NCI-H774 (cell line): Measurements from ENCODE around the gene MAP2K7.
"Not testable (repeated sequence)": the region's sequence is repeated elsewhere in the genome, so short reads cannot be mapped to it uniquely, and the experiment has no call there.

Experiments
- DNase-seq: peaks from one replicate; lab custom pipeline; 2025; lab: John Stamatoyannopoulos, UW

Gene MAP2K7

DNA sequence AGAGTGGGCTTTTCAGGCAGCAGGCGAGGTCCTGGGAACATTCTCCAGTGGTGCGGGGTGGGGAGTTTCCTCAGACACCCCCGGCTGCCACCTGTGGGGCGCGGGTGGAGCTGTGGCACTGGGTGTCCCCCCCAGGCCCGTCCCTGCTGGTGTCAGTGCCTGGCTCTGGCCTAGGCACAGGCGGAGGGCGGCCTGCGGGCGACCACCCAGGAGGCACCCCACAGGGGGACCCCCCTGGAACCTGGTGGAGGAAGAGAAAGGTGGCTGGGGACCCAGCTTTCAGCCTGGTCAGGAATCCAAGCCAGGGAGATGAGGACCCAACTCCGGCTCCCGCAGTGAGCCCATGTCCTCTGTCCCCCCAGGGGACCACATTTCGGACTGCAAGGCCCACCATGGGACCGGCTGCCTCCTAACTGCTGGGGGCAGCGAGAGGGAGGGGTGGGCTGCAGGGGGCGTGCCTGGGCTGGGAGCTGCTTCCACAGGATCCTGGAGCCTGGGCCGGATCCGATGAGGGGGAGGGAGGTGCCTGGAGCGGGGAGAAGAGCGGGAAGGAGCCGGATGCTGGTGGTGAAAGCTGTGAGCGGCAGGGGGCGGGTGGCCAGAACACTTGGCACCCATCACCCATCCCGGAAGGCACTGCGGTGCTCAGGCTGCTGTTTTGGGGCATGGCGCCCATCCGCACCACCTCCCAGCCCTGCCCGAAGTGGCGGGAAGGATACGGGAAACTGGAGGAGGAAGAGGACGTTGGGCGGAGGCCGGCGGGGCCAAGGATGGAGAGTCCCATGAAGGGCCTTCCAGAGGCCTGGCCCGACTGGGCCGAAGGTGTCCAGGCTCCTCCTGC, 27.8 kb downstream of the MAP2K7 start:
- DNase-seq: no peak

- no peak for DNase-seq
Measured at GRCh38 chr19:7932276-7932929, 28.7 kb downstream of the MAP2K7 start.

DNA sequence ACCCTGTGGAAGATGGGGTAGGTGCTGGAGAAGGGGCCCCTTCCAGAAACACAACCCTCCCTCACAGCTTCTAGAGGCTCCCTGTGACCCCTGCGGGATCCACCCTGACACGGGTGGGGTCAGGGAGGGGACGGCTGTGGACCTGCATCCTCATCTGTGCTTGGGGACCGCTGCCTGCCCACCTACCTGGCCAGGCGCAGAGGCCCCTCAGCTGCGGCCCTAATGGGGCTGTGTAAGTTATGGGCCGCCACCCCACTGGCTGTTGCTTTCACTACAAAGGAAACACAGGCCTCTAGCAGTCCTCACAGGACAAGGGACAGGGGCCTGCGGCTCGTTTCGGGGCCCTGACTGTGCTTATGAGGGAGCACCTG, 29.2 kb downstream of the MAP2K7 start:
- DNase-seq: no peak

DNA sequence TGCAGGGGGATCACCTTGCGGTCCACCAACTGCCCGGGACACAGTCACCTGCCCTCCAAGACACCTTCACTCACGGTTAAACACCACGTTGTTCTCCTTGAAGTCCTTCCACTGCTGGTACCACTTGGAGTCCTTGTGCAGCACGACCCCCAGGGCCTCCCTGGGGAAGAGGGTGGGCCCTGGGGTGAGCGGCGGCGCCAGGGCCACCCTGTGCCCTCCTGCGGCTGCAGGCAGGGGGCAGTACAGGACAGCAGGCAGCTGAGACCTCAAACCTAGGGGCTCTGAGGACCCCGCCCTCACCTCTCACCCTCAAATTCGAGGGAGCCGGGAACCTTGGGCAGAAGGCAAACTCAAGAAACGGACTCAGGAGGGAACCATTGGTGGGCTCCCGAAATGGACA, 29.7 kb downstream of the MAP2K7 start:
- DNase-seq: no peak

DNA sequence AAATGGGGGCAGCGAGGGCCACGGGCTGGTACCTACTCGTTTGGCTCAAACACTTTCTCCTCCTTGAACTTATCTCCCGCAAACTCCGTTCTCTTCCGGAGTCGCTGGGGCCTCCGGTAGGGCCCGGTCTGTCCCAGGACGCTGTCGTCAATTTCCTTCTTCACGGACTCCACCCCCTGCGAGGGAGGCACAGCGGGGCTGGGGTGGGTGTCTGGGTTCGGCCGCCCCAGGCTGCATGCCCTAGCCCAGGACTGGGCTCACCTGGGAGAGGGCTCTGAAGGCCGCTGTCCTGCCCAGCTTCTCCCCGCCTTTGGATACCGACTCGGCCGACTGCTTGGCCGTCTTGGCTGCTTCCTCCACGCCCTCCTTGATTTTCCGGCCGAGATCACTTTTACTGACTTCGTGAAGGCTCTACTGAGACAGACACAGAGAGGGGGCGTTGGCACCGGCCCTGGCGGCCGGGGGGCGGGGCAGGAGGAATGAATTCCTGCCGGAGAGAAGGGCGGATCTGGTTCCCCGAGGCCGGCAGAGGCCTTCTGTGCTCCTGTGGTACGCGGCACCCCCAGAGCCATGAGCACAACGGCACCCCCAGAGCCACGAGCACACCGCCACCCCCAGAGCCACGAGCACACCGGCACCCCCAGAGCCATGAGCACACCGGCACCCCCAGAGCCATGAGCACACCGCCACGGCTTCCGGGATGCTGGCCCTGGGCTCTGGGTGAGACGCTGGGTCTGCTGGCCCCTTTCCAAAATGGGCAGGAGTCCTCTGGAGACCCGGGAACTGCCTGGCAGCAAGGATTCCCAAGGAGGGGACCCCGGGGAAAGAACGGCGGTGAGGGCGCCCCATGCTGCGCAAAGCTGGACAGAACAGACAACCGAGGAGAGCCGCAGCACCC, 30.4 kb downstream of the MAP2K7 start:
- DNase-seq: no peak

DNA sequence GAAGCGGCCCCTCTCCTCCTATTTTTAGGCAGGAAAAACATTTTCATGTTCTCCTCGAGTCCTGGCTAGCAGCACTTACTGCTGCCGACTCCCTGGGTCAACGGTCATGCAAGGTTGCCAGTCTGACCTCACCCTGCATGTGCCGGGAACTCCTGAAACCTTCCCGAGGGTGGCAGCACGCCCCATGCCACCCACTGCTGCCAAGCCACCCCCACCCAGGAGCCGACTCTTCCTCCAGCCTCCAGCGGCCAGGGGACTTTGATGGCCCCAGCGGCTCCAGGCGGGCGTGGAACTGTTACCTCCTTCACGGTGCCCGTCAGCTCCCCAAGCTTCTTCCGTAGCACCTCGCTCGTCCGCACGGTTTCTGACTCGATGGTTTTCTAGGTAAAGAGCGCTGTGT, 31.1 kb downstream of the MAP2K7 start:
- DNase-seq: no peak

GRCh38 chr19:7940841-7941240, 37.2 kb downstream of the MAP2K7 start:
- no peak for DNase-seq

GRCh38 chr19:7941895-7942596, 38.4 kb downstream of the MAP2K7 start:
- DNase-seq: no peak

DNA sequence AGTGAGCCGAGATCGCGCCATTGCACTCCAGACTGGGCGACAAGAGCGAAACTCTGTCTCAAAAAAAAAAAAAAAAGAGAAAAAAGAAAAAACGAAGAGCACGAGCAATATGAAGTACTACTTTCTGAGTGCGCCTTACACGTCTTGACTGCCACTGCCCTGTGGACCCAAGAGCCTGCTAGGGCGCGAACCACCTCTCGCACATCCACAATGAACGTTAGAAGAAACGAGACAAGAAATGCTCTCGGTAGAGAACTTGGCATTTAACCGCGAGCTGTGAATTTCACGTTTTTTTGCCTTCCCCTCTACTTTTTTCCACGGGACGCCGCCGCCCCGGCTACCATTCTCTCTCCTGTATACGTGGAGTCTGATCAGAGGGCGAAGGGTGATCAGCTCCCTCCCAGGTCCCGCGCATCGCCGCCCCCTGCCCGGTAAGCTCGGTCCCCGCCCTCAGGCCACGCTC, 39.3 kb downstream of the MAP2K7 start:
- no peak for DNase-seq

DNA sequence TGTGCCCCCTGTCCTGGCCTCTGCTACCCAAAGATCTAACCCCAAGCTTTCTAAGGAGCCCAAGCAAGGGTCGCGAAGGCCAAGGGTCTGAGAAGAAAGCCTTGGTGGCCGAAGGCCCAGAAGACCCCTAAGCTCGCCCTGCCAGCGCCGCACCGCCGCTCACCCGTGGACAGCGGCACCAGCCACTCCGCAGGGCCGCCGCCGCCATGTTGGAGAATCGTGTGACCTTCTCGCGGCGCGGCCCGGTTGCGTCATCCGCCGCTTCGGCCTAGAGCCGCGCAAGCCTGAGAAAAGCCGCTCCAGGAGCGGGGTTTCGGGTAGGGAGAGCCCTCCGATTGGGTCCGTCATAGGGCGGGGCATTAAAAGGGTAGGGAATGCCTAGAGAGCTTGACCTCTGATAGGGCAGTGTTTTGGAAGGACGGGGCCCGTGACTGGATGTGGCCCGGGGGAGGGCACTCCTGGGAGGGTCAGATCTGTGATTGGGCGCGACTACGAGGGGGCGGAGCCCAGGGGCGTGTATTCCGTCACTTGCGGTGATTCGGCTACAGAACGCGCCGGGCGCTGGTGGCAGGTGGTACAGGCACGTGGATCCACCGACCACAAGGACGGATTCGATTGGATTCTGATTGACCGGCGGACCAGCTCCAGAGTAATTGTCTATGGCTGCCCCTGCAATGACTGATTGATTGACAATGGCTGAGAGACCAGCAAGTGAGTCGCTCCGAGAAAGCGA, 39.9 kb downstream of the MAP2K7 start, which contains the start of gene TIMM44:
TSS of gene TIMM44 (minus strand) at position 223 of the 733 bp plus-strand sequence. CDS start at position 208, 15 bp downstream.
- DNase-seq: peak; percentile 99

DNA sequence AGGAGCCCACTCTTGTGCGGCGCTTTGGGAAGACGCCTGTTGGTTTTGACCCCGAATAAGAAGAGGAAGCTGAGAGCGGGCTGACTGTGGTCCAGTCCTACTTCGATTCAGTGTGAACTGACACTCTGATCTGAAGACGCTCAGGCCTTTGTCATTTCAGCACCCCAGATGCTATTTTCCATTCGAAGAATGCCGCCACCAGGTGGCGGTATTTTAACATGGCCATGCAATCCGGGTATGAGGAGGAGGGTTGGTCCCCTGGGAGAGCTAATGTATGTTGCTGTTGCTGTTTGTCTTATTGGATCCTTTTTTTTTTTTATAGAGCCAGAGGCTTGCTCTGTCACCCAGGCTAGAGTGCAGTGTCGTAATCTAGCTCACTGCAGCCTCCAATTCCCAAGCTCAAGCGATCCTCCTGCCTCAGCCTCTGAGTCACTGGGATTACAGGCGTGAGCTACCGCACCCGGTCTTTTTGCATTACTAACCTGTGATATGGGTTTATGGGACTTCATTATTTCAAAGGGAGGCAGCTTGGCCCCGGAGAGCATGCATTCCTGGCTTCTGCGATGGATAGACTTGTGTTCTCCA, 40.6 kb downstream of the MAP2K7 start:
- peak; percentile 75 for DNase-seq

GRCh38 chr19:7947939-7948338, 44.3 kb downstream of the MAP2K7 start:
- no peak for DNase-seq

GRCh38 chr19:7953060-7953459, 49.4 kb downstream of the MAP2K7 start:
- no peak for DNase-seq

GRCh38 chr19:7953576-7953975, 49.9 kb downstream of the MAP2K7 start:
- DNase-seq: no peak

DNA sequence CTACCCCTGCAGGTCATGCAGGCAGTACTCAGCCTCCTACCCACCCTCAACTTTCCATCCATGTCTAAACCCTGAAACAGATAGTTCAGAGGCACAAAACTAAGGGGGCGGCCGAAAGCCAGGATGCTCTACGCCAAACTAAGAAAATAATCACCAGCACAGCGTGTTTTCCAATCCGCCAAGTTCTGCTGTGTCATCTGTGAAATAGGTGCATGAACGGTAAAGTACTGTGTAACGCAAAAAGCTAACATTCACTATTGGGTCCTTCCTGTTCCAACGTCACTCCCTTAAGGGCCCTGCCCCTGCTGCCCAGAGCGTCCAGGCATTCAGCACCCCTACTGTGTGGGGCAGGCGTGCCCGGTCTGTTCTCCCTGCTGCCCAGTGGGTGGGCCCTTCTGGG, 52.0 kb downstream of the MAP2K7 start:
- DNase-seq: no peak

GRCh38 chr19:7959211-7959610, 55.5 kb downstream of the MAP2K7 start:
- DNase-seq: no peak

DNA sequence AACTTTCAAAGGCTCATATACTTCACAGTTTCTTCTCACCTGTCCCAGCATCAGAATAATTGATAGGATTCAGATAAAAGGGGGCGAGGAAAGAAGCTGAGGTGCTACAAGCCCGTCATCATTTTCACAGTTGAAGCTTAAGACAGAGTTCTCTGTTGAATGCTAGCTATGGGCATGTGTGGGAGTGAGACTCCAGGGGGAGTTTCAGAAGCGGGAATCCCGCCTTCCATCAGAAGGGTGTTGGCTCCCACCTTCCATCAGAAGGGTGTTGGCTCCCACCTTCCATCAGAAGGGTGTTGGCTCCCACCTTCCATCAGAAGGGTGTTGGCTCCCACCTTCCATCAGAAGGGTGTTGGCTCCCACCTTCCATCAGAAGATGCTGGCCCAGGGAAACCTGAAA, 57.4 kb downstream of the MAP2K7 start:
- DNase-seq: not testable (repeated sequence)

- no peak for DNase-seq
Measured at GRCh38 chr19:7961920-7962626, 58.4 kb downstream of the MAP2K7 start.

DNA sequence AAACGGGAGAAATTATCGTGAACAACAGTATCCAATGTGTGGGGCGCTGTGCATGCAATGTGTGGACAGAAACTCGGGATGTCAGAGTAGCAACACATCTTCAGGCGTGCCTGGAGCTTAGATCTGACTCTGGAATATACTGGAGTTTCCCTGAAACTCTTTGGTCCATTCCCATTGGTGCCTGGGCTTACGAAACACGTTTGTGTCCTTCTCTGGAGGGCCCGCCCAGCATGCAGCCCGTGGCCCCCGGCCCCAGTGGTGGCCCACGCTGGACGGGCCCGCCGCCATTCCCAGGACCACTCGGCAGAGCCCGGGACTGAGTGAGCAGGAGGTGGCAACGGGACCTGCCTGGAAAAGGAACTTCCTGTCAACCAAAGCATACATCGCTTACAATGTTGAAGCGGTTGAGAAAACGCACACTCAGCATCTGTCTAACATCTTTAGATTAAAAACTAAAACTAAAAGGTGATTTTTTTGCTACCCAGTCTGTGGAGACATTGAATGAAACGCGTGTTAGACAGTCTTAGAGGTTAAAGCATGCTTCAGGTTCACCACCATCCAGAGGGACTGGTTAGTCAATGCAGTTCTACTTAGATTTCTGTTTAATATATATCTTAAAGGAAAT, 59.1 kb downstream of the MAP2K7 start:
- DNase-seq: no peak

DNA sequence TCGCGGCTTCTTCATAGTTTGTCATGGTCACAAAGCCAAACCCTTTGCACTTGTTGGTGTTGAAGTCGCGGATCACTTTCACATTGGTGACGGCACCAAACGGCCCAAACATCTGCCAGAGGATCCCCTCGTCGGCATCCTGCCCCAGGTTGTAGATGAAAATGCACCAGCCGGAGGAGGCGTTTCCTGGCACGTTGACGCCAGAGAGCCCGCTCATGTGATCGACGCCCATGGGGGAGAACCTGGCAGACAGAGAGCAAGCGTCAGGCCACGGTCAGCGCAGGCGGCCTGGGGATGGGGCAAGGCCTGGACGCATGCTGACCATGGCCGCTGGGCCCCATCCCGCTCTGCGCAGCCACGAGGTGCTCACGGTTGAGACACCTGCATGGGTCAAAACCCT, 59.9 kb downstream of the MAP2K7 start:
- DNase-seq: no peak
